ENCODE data around the gene EPHA3. TPM values are rescaled to one million over a fixed set of nuclear protein-coding genes. Genes with fewer than 3 reads are reported as not detected.
"Not testable (repeated sequence)": the region's sequence is repeated elsewhere in the genome, so short reads cannot be mapped to it uniquely, and the experiment has no call there.

EPHA3 gene
- total RNA-seq, 8 experiments from 2014 or later: 0.36 to 84.3 (median 42.7) TPM; not detected in 1

DNA sequence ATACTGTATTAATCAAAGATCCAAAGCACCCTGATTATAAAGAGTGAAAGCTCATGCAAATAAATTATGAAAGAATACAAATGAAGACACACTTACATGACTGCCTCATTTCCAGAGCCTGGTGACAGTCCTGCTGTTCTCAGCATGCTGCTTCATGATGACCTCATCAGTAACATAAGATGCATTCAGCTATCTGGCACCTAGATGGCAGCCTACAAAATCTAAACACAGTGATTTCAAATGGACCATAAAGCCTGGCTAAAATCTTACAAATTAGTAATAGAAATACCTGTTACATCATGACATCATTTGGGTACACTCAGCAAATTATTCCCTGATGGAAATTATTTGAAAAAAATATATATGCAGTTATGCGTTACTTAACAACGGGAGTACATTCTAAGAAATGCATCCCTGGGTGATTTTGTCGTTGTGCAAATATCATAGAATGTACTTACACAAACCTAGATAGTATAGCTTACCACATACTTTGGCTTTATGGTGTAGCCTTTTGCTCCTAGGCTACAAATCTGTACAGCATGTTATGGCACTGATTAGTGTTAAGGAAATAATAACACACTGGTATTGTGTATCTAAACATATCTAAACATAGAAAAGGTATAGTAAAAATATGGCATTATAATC is 207.2 kb downstream of the EPHA3 start:
- no peak overlapping the region for H3K4me3 ChIP-seq
- ATAC-seq (replicated peaks in 6 of 8): peak; percentile 87 to 100 (median 100)
- H3K27ac ChIP-seq: no peak overlapping the region
- WGBS, 10 experiments: 43 to 100% (median 79%) methylated on average over 1 to 3 of the region's 3 CpGs; no CpG with 5 or more reads in 1 of the 10 experiments
- H3K4me1 ChIP-seq (replicated peaks in 1 of 2): peaks cover 0 to 26% of the 10 kb centered on the region in 2 donors
- in situ Hi-C loops (cut with MboI; ENCODE audit: low pct_unique_long_range_greater_than_20kb in 2 of 9, low sequenced_read_pairs in 9 of 9, unreplicated experiment in 9 of 9): no loop called here

DNA sequence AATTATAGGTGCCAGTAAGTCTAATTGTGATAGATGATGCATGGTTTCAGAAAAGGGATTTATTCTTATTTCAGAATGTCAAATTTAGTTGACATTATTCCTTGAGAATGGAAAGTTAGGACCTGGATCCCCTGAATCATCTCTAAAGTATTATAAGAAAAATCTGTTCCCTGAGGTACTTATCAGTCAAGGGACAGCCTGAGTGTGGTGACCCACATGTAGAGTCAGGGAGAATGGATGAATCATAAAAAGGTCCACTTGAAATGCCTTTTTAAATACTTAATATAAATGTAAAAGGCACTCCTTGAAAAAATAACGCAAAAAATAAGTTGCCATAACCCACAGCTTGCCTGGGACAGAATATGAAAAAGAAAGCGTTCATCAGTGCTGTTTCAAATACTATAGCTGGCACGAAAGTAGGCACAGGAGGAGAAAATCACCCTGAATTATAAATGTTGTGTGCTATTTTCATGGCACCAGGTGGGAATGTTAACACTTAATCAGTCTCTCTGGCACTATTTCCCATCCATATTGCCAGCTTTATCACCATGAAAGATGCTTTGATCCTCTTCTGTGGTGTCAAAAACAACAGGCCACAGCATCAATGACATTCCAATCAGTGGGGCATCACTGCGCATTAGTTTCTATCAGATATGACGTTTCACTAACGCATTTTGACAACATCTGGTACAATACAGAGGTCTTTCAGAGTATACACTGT is 208.5 kb downstream of the EPHA3 start:
- WGBS, 10 experiments: 56 to 100% (median 86%) methylated on average over 2 to 6 of the region's 6 CpGs
- H3K4me1 ChIP-seq (replicated peaks in 1 of 2): peaks cover 0 to 26% of the 10 kb centered on the region in 2 donors
- in situ Hi-C loops (cut with MboI; ENCODE audit: low pct_unique_long_range_greater_than_20kb in 2 of 9, low sequenced_read_pairs in 9 of 9, unreplicated experiment in 9 of 9): no loop called here
- no peak overlapping the region for H3K27ac ChIP-seq
- ATAC-seq (replicated peaks in 6 of 8): no peak
- no peak overlapping the region for H3K4me3 ChIP-seq

DNA sequence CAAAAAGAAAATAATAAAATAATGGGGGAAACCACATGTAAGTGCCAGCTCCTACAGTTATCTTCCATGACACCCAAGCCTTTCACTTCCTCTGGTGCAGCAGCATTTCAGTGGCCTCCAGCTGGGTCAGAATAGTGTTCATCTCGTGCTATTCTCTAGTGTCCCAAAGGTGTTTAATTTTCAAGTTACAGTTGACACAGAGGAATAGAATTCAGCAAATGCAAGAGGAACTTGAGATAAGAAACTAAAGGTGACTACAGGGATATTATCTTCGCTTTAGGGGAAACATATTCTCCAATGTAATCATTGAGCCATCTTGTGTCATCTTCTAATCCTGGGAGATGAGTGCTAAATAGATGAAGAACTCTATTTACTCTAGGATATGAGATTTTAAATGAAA is 212.8 kb downstream of the EPHA3 start:
- in situ Hi-C loops (cut with MboI; ENCODE audit: low pct_unique_long_range_greater_than_20kb in 2 of 9, low sequenced_read_pairs in 9 of 9, unreplicated experiment in 9 of 9): no loop called here

DNA sequence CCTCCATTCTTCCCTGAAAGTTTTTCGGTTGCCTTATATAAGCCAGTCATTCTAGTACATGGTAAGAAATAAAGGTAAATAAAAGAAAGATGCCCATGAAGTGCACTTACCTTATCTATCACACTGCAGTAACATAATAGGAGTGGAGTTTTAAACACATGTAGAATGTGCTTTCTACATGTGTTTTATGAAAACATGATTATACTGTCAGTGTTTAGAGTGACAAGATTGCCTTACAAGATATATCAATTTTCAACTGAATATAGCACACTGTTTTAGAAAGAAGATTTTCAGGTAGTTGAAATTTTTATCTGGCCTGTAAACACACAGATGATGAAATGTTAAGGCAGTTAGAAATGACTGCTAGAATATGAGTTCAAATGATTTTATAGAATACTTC is 219.6 kb downstream of the EPHA3 start:
- Histone ChIP-seq H3K4me3 (no peak overlapping the region), H3K27ac (no peak overlapping the region), H3K4me1 (replicated peaks in 1 of 2) (peaks cover 20 to 22% of the 10 kb centered on the region in 2 donors)
- 57 to 90% (median 89%) methylated on average over 1 of the region's 1 CpG; no CpG with 5 or more reads in 6 of the 10 experiments for WGBS, 10 experiments
- in situ Hi-C loops (cut with MboI; ENCODE audit: low pct_unique_long_range_greater_than_20kb in 2 of 9, low sequenced_read_pairs in 9 of 9, unreplicated experiment in 9 of 9): no loop called here
- ATAC-seq (replicated peaks in 6 of 8): no peak

More for the DNA sequence above, 212.8 kb downstream of the EPHA3 start:
- no peak overlapping the region for H3K27ac ChIP-seq
- whole genome bisulfite sequencing, 10 experiments: 20 to 100% (median 80%) methylated on average over 1 to 2 of the region's 2 CpGs; no CpG with 5 or more reads in 3 of the 10 experiments
- peaks cover 0 to 18% of the 10 kb centered on the region in 2 donors for H3K4me1 ChIP-seq (replicated peaks in 1 of 2)
- ATAC-seq (replicated peaks in 6 of 8): no peak
- H3K4me3 ChIP-seq: no peak overlapping the region

DNA sequence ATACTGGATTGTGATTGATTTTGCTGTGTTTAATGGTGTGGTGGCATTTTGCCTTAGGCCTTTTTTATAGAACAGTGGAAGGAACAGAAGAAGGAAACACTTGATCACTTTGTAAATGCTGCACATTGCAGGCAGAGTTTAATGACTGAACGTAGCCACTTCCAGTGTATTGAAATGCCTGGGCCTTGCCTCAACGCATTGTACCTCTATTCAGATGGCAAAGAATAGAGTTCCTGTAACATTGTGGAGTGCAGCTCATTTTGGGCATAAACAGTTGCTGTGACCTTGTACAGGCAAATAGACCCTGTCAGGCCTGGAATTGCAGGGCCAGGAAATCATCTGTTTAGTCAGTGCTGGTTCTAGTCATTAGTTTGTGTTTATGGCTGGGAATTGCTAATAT is 225.0 kb downstream of the EPHA3 start:
- ATAC-seq (replicated peaks in 6 of 8): peak in 5 of 8 experiments; percentile 89 to 93 (median 89)
- peak overlapping the region; percentile 67 to 82 for H3K27ac ChIP-seq
- in situ Hi-C loops (cut with MboI; ENCODE audit: low pct_unique_long_range_greater_than_20kb in 2 of 9, low sequenced_read_pairs in 9 of 9, unreplicated experiment in 9 of 9): no loop called here
- H3K4me1 ChIP-seq (replicated peaks in 1 of 2): peaks cover 28 to 49% of the 10 kb centered on the region in 2 donors
- H3K4me3 ChIP-seq: no peak overlapping the region
- 0 to 100% (median 37%) methylated on average over 1 to 2 of the region's 2 CpGs; no CpG with 5 or more reads in 2 of the 10 experiments for WGBS, 10 experiments

DNA sequence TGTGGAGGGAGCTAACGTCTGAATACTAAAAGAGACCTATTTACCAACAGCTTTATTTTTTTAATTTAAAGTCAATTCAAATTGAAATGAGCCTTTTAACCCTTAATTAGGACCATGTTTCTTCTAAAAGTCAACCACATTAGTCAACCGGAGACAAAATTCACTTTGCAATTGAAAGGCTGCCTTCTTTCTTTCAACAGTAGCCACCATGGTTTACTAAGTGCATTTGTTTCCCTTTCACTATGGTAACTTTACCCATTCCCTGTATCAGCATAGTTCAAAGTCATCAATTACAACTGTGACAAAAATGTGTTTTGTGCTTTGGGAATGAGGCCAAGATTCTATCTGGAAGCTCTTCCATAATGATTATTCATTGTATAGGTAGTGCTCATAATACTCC is 225.4 kb downstream of the EPHA3 start:
- Histone ChIP-seq H3K27ac (peak overlapping the region; percentile 67 to 82), H3K4me1 (replicated peaks in 1 of 2) (peaks cover 28 to 49% of the 10 kb centered on the region in 2 donors), H3K4me3 (no peak overlapping the region)
- WGBS, 10 experiments: 0 to 36% (median 13%) methylated on average over 1 to 2 of the region's 2 CpGs; no CpG with 5 or more reads in 1 of the 10 experiments
- in situ Hi-C loops (cut with MboI; ENCODE audit: low pct_unique_long_range_greater_than_20kb in 2 of 9, low sequenced_read_pairs in 9 of 9, unreplicated experiment in 9 of 9): no loop called here
- peak in 5 of 8 experiments; percentile 71 to 78 (median 76) for ATAC-seq (replicated peaks in 6 of 8)

DNA sequence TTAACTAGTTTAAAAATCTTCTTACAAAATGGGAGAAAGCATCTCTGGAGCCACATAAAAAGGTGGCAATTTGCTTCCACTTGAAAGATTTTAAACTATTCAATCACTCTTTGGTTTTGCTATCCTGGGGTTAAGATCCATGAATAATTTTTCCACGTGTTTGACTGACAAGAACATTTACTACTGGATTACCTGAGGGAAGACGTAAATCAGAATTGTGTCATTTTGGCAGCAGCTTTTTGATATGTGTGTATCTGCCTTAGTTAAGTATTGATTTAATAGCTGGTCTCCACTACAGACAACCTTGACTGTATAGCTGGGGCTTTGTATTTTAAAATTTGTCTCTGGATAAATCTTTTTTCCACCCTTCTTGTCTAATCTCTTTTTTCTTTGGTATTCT is 228.3 kb downstream of the EPHA3 start:
- no peak for ATAC-seq (replicated peaks in 6 of 8)
- in situ Hi-C loops (cut with MboI; ENCODE audit: low pct_unique_long_range_greater_than_20kb in 2 of 9, low sequenced_read_pairs in 9 of 9, unreplicated experiment in 9 of 9): no loop called here
- Histone ChIP-seq H3K4me1 (replicated peaks in 1 of 2) (peaks cover 20 to 40% of the 10 kb centered on the region in 2 donors), H3K27ac (no peak overlapping the region), H3K4me3 (no peak overlapping the region)
- WGBS, 10 experiments: 0 to 100% (median 72%) methylated on average over 2 of the region's 2 CpGs; no CpG with 5 or more reads in 1 of the 10 experiments

DNA sequence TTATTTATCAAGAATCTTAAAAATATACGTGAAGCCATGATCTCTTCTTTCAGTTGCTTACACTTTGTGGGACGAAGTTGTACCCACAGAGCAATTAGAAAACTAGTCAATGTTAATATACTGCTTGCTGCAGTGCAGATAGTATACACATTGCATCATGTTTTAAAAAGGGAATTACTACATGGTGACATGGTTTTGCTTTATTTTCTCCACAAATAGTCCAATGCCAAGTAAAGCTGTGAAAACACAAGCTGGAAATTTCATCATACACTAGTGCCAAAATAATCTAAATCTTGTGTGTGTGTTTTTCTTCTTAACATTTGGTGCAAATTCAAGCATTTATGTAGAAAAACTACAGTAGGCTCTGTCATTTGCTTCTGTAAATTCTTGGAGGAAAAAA is 233.0 kb downstream of the EPHA3 start:
- no peak overlapping the region for H3K27ac ChIP-seq
- WGBS, 10 experiments: 17 to 97% (median 88%) methylated on average over 1 to 2 of the region's 2 CpGs; no CpG with 5 or more reads in 1 of the 10 experiments
- no peak overlapping the region for H3K4me3 ChIP-seq
- ATAC-seq (replicated peaks in 6 of 8): peak in 2 of 8 experiments; percentile 68 to 73
- in situ Hi-C loops (cut with MboI; ENCODE audit: low pct_unique_long_range_greater_than_20kb in 2 of 9, low sequenced_read_pairs in 9 of 9, unreplicated experiment in 9 of 9): no loop called here
- H3K4me1 ChIP-seq (replicated peaks in 1 of 2): peaks cover 0 to 14% of the 10 kb centered on the region in 2 donors

DNA sequence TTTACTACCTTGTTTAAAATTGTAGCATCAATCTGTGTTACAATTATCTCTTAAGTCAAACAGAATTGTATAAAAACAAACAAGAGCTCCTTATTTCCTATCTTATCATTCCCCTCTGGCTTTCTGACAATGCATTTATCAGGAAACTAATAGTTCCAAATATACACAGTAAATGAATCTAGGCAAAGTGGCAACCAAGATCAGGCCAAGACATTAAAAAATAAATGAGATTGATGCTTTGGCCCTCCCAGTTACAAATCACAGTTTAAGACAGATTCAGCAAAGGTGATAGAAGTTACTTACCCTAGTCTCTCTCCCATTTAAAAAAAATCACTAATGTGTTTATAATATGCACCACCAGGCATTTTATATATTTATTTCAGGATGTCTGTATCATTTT is 236.7 kb downstream of the EPHA3 start:
- Histone ChIP-seq H3K4me3 (no peak overlapping the region), H3K27ac (no peak overlapping the region), H3K4me1 (replicated peaks in 1 of 2) (peaks cover 0 to 14% of the 10 kb centered on the region in 2 donors)
- in situ Hi-C loops (cut with MboI; ENCODE audit: low pct_unique_long_range_greater_than_20kb in 2 of 9, low sequenced_read_pairs in 9 of 9, unreplicated experiment in 9 of 9): no loop called here
- peak in 5 of 8 experiments; percentile 29 to 88 (median 66) for ATAC-seq (replicated peaks in 6 of 8)

DNA sequence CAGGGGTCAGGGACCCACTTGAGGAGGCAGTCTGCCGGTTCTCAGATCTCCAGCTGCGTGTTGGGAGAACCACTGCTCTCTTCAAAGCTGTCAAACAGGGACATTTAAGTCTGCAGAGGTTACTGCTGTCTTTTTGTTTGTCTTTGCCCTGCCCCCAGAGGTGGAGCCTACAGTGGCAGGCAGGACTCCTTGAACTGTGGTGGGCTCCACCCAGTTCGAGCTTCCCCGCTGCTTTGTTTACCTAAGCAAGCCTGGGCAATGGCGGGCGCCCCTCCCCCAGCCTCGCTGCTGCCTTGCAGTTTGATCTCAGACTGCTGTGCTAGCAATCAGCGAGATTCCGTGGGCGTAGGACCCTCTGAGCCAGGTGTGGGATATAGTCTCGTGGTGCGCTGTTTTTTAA is 243.5 kb downstream of the EPHA3 start:
- H3K4me1 ChIP-seq (replicated peaks in 1 of 2): peaks cover 0 to 16% of the 10 kb centered on the region in 2 donors
- in situ Hi-C loops (cut with MboI; ENCODE audit: low pct_unique_long_range_greater_than_20kb in 2 of 9, low sequenced_read_pairs in 9 of 9, unreplicated experiment in 9 of 9); ATAC-seq (replicated peaks in 6 of 8); H3K27ac ChIP-seq; H3K4me3 ChIP-seq: not testable (repeated sequence)
- WGBS, 10 experiments: no CpG with 5 or more reads among the region's 12 CpGs

DNA sequence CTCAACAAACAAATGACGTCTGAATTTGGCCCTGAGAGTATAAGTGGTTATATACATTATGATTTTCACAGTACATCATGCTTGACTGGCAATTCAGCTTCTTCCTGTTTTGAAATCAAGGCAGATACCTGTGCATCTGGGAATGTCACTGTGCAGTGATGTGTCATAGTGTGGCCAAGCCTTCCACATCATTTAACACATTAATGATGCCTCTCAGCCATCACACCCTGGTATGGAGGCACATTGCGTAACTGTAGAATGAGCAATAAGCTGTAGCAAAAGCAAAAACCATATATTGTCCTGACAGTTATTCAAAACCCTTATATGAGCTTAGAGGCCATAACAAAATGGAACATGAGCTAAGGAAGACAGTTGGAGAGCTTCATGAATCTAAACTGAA is 246.0 kb downstream of the EPHA3 start:
- 50 to 88% (median 73%) methylated on average over 1 to 2 of the region's 2 CpGs; no CpG with 5 or more reads in 2 of the 10 experiments for WGBS, 10 experiments
- no peak overlapping the region for H3K4me3 ChIP-seq

DNA sequence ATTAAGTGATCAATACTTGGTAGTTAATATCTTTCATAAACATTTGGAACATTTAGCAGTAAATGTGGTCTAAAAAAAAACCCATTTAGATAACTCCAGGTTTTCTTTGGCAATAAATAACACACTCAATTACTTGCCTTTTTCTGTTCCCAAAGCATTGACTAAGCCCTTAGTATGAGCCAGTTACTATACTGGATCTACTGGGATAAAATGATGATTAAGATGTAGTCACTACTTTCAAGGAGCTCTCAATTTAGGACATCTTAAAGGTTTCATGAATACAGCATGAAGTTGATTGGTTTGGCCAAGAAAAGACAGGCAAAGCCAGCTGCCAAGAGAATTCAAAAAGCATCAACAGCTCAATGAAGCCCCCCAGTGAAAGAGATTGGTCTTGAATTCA is 250.9 kb downstream of the EPHA3 start:
- ATAC-seq (replicated peaks in 6 of 8): no peak
- in situ Hi-C loops (cut with MboI; ENCODE audit: low pct_unique_long_range_greater_than_20kb in 2 of 9, low sequenced_read_pairs in 9 of 9, unreplicated experiment in 9 of 9): no loop called here
- Histone ChIP-seq H3K4me3 (no peak overlapping the region), H3K4me1 (replicated peaks in 1 of 2) (peaks cover 0 to 13% of the 10 kb centered on the region in 2 donors), H3K27ac (no peak overlapping the region)

More for the DNA sequence above, 246.0 kb downstream of the EPHA3 start:
- Histone ChIP-seq H3K4me1 (replicated peaks in 1 of 2) (peaks cover 0 to 16% of the 10 kb centered on the region in 2 donors), H3K27ac (no peak overlapping the region)
- in situ Hi-C loops (cut with MboI; ENCODE audit: low pct_unique_long_range_greater_than_20kb in 2 of 9, low sequenced_read_pairs in 9 of 9, unreplicated experiment in 9 of 9): no loop called here
- ATAC-seq (replicated peaks in 6 of 8): peak in 5 of 8 experiments; percentile 99 to 100 (median 100)

DNA sequence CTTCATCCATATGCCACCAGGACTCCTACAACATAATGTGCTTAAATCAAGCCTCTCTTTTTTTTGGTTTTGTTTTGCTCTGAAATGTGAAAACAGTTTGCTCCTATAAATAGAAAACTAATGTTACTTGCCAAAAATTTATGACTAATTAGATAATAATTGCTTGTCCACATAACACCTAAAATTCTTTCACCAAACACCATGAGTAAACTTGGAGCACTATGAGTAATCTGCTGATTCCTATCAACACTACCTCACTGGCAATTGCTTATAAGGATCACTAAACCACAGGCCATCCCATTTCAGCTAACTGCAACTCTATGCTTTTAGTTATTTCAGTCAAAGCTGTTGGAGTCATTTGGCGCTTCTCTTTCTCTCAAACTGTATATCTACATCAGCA is 252.7 kb downstream of the EPHA3 start:
- 8 to 100% (median 100%) methylated on average over 1 of the region's 1 CpG; no CpG with 5 or more reads in 2 of the 10 experiments for WGBS, 10 experiments
- in situ Hi-C loops (cut with MboI; ENCODE audit: low pct_unique_long_range_greater_than_20kb in 2 of 9, low sequenced_read_pairs in 9 of 9, unreplicated experiment in 9 of 9): no loop called here
- Histone ChIP-seq H3K27ac (no peak overlapping the region), H3K4me1 (replicated peaks in 1 of 2) (peaks cover 6 to 10% of the 10 kb centered on the region in 2 donors), H3K4me3 (no peak overlapping the region)
- ATAC-seq (replicated peaks in 6 of 8): no peak
